Neural cell (in vitro differentiated cells): Measurements from ENCODE around the gene CD6.

Source experiments
- EP300 ChIP-seq: fragments of 450-650 bp; conservative IDR thresholded peaks from 2 replicates; pipeline ENCODE4 v1.6.1; 2014; ENCODE audit warnings: antibody characterized with exemption, mild to moderate bottlenecking, moderate library complexity; ENCODE audit not compliant: poor library complexity, severe bottlenecking
- EZH2 ChIP-seq: fragments of 200-600, 300-800 bp; shearing (Covaris generic), sonication (generic); IDR thresholded peaks from 2 replicates; pipeline ENCODE4 v1.6.1; 2014; ENCODE audit warnings: antibody characterized with exemption, low read length, borderline replicate concordance, mild to moderate bottlenecking; ENCODE audit not compliant: insufficient read depth, poor library complexity, severe bottlenecking
- MXI1 ChIP-seq: fragments of 450-650 bp; conservative IDR thresholded peaks from 2 replicates; pipeline ENCODE4 v1.6.1; 2014; ENCODE audit warnings: antibody characterized with exemption, mild to moderate bottlenecking; ENCODE audit not compliant: poor library complexity, severe bottlenecking
- POLR2AphosphoS5 ChIP-seq: IDR thresholded peaks from 2 replicates; pipeline ENCODE4 v1.6.1; 2012
- RAD21 ChIP-seq: fragments of 450-650 bp; conservative IDR thresholded peaks from 2 replicates; pipeline ENCODE4 v1.6.1; 2014; ENCODE audit warnings: antibody characterized with exemption, mild to moderate bottlenecking, moderate library complexity
- SMC3 ChIP-seq: fragments of 450-650 bp; conservative IDR thresholded peaks from 2 replicates; pipeline ENCODE4 v1.6.1; 2014; ENCODE audit warnings: antibody characterized with exemption, mild to moderate bottlenecking, moderate library complexity; ENCODE audit not compliant: poor library complexity
- TAF1 ChIP-seq: IDR thresholded peaks from 2 replicates; pipeline ENCODE4 v1.6.1; 2012; ENCODE audit warnings: low read depth
- TF ChIP-seq, protein P1 (sequence below): fragments of 450-650 bp; IDR thresholded peaks from 2 replicates; pipeline ENCODE4 v1.5.1; 2014; ENCODE audit warnings: antibody characterized with exemption, mild to moderate bottlenecking, moderate library complexity; ENCODE audit not compliant: poor library complexity, severe bottlenecking
- TF ChIP-seq, protein P2 (sequence below): IDR thresholded peaks from 2 replicates; pipeline ENCODE4 v1.6.1; 2012; ENCODE audit warnings: borderline replicate concordance

DNA sequence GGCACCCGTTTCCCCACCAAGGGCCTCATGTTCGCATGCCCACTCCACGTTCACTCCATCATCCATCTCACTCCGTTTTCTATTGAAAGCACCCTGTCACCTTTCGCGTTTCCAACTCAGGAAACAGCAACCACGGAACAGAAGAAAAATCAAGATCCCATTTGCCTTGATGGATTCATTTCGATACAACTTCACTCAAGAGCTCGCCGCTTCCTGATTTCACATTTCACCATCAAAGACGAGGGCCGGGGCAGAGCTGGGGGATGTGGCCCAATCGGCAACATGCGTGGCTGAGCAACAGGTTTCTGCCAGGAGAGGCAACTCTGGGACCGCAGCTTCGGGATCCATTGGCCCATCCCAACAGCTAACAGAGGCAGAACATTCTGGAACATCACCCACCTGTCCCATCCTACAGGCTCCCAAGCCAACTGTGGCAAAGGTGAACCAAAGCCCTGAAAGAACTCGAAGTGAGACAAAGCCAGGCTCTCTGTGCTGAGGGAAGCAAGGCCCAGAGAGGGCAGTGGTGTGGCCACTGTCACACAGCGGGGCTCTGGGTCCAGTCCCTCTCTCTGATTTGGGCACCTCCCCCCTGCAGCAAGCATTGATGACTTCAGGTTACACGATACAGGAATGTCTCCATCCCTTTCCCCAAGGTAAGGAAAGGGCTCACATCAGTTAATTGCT is 94.6 kb downstream of the CD6 start:
- TF ChIP-seq, protein P1, sequence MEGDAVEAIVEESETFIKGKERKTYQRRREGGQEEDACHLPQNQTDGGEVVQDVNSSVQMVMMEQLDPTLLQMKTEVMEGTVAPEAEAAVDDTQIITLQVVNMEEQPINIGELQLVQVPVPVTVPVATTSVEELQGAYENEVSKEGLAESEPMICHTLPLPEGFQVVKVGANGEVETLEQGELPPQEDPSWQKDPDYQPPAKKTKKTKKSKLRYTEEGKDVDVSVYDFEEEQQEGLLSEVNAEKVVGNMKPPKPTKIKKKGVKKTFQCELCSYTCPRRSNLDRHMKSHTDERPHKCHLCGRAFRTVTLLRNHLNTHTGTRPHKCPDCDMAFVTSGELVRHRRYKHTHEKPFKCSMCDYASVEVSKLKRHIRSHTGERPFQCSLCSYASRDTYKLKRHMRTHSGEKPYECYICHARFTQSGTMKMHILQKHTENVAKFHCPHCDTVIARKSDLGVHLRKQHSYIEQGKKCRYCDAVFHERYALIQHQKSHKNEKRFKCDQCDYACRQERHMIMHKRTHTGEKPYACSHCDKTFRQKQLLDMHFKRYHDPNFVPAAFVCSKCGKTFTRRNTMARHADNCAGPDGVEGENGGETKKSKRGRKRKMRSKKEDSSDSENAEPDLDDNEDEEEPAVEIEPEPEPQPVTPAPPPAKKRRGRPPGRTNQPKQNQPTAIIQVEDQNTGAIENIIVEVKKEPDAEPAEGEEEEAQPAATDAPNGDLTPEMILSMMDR: no peak
- TF ChIP-seq TAF1 (no peak), SMC3 (no peak), MXI1 (no peak), EZH2 (no peak), POLR2AphosphoS5 (no peak), RAD21 (no peak), EP300 (no peak)
- TF ChIP-seq, protein P2, sequence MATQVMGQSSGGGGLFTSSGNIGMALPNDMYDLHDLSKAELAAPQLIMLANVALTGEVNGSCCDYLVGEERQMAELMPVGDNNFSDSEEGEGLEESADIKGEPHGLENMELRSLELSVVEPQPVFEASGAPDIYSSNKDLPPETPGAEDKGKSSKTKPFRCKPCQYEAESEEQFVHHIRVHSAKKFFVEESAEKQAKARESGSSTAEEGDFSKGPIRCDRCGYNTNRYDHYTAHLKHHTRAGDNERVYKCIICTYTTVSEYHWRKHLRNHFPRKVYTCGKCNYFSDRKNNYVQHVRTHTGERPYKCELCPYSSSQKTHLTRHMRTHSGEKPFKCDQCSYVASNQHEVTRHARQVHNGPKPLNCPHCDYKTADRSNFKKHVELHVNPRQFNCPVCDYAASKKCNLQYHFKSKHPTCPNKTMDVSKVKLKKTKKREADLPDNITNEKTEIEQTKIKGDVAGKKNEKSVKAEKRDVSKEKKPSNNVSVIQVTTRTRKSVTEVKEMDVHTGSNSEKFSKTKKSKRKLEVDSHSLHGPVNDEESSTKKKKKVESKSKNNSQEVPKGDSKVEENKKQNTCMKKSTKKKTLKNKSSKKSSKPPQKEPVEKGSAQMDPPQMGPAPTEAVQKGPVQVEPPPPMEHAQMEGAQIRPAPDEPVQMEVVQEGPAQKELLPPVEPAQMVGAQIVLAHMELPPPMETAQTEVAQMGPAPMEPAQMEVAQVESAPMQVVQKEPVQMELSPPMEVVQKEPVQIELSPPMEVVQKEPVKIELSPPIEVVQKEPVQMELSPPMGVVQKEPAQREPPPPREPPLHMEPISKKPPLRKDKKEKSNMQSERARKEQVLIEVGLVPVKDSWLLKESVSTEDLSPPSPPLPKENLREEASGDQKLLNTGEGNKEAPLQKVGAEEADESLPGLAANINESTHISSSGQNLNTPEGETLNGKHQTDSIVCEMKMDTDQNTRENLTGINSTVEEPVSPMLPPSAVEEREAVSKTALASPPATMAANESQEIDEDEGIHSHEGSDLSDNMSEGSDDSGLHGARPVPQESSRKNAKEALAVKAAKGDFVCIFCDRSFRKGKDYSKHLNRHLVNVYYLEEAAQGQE: no peak
